Thymus (tissue), 2 donors: ENCODE results near the gene HEATR5A. TPM values are rescaled to one million over a fixed set of nuclear protein-coding genes. Genes with fewer than 3 reads are reported as not detected.

Experiments
- polyA plus RNA-seq: library from polyadenylated mRNA; stranded (reverse); fragments of 200-250 nt; gene quantifications from one replicate; pipeline ENCODE4 v1.2.3, GENCODE V29; 2013
- total RNA-seq: library from RNA; stranded (reverse); fragments of 120-200 nt; gene quantifications from one replicate; pipeline ENCODE4 v1.2.4, GENCODE V29; 2013
- donor health status: healthy.

HEATR5A gene
- total and polyA plus RNA-seq, 2 donors = 7.5 to 10.9 TPM

Other genes starting within 250 kb of the HEATR5A start
- 74.3 TPM for gene HECTD1, start 212.8 kb downstream of the HEATR5A start, total RNA-seq
- 46.0 TPM for gene HECTD1, start 212.8 kb downstream of the HEATR5A start, polyA plus RNA-seq
- gene DTD2, start 37.0 kb upstream of the HEATR5A start, total RNA-seq = 14.5 TPM
- 14.4 TPM for gene DTD2, start 37.0 kb upstream of the HEATR5A start, polyA plus RNA-seq
- 0.14 TPM for gene GPR33, start 67.5 kb upstream of the HEATR5A start, total RNA-seq
- not detected for gene GPR33, start 67.5 kb upstream of the HEATR5A start, polyA plus RNA-seq
- gene NUBPL, start 140.9 kb upstream of the HEATR5A start, total RNA-seq = 14.2 TPM
- gene NUBPL, start 140.9 kb upstream of the HEATR5A start, polyA plus RNA-seq = 7.4 TPM